GM23338 (cell line): ENCODE measurements around the gene NT5DC4. TPM values are rescaled to one million over a fixed set of nuclear protein-coding genes. Genes with fewer than 3 reads are reported as not detected.

ENCODE experiments used
- ATAC-seq: fragments of 200-7000 bp; cut with Tn5 transposase; 3 replicates; pipeline ENCODE4 v1.9.1; 2020
- DNase-seq: peaks from one replicate; pipeline ENCODE4 v3.0.0-alpha.2; 2015; ENCODE audit warnings: low spot score
- H2AFZ ChIP-seq: fragments of 200-600 bp; sonication (generic); 2 replicates; pipeline ENCODE4 v1.8.0; 2016; ENCODE audit warnings: antibody characterized with exemption, mild to moderate bottlenecking, moderate library complexity
- H3F3A ChIP-seq: fragments of 200-600 bp; sonication (generic); replicated peaks from 2 replicates; pipeline ENCODE4 v1.8.0; 2017; ENCODE audit warnings: antibody characterized with exemption, mixed run types, low read depth
- H3K27ac ChIP-seq: fragments of 200-600 bp; sonication (generic); 2 replicates; pipeline ENCODE4 v1.6.1; 2016; ENCODE audit warnings: low read depth
- H3K27me3 ChIP-seq: fragments of 200-600 bp; sonication (generic); 2 replicates; pipeline ENCODE4 v1.8.0; 2016; ENCODE audit warnings: mild to moderate bottlenecking, mixed run types, moderate library complexity; ENCODE audit not compliant: insufficient read depth
- H3K36me3 ChIP-seq: fragments of 200-600 bp; sonication (generic); 2 replicates; pipeline ENCODE4 v1.8.0; 2016; ENCODE audit warnings: mild to moderate bottlenecking; ENCODE audit not compliant: insufficient read depth
- H3K4me1 ChIP-seq: fragments of 200-600 bp; sonication (generic); 2 replicates; pipeline ENCODE4 v1.8.0; 2016; ENCODE audit warnings: mild to moderate bottlenecking, moderate library complexity; ENCODE audit not compliant: insufficient read depth
- H3K4me2 ChIP-seq: fragments of 200-600 bp; sonication (generic); 2 replicates; pipeline ENCODE4 v1.7.1; 2017; ENCODE audit warnings: mixed run types
- H3K4me3 ChIP-seq: fragments of 200-600 bp; sonication (generic); 2 replicates; pipeline ENCODE4 v1.6.1; 2016; ENCODE audit warnings: mixed run types
- H3K79me2 ChIP-seq: fragments of 200-600 bp; sonication (generic); replicated peaks from 2 replicates; pipeline ENCODE4 v1.8.0; 2017; ENCODE audit warnings: mild to moderate bottlenecking; ENCODE audit not compliant: insufficient read depth
- H3K9me2 ChIP-seq: fragments of 200-600 bp; sonication (generic); 2 replicates; pipeline ENCODE4 v1.8.0; 2017; ENCODE audit not compliant: insufficient read depth
- H4K20me1 ChIP-seq: fragments of 200-600 bp; sonication (generic); replicated peaks from 2 replicates; pipeline ENCODE4 v1.8.0; 2017; ENCODE audit warnings: mild to moderate bottlenecking; ENCODE audit not compliant: insufficient read depth
- H3K27ac Mint-ChIP-seq: 2 replicates; pipeline ENCODE4 v1.8.0; 2020; ENCODE audit warnings: inconsistent platforms, mild to moderate bottlenecking, moderate library complexity, mixed read lengths
- H3K27me3 Mint-ChIP-seq: 3 replicates; pipeline ENCODE4 v1.8.0; 2022; ENCODE audit warnings: low read depth, mild to moderate bottlenecking, moderate library complexity, mixed read lengths, inconsistent platforms; ENCODE audit not compliant: insufficient read depth, poor library complexity
- H3K36me3 Mint-ChIP-seq: 3 replicates; pipeline ENCODE4 v1.8.0; 2021; ENCODE audit warnings: low read depth, mild to moderate bottlenecking, inconsistent platforms, moderate library complexity, mixed read lengths
- H3K4me1 Mint-ChIP-seq: 3 replicates; pipeline ENCODE4 v1.8.0; 2020; ENCODE audit warnings: mild to moderate bottlenecking, inconsistent platforms, mixed read lengths
- H3K4me3 Mint-ChIP-seq: 3 replicates; pipeline ENCODE4 v1.8.0; 2021; ENCODE audit warnings: moderate library complexity, mild to moderate bottlenecking, inconsistent platforms, mixed read lengths
- H3K9me3 Mint-ChIP-seq: 3 replicates; pipeline ENCODE4 v1.8.0; 2020; ENCODE audit warnings: moderate library complexity, mild to moderate bottlenecking, inconsistent platforms, mixed read lengths
- CREB1 ChIP-seq: fragments of 250-450 bp; sonication (Bioruptor Pico); IDR thresholded peaks from 2 replicates; pipeline ENCODE4 v1.5.0; 2020; ENCODE audit warnings: low read depth, mild to moderate bottlenecking, moderate library complexity
- CTCF ChIP-seq, 2 experiments: fragments of 200-600 bp in 1 of 2; sonication (generic) in 1 of 2; conservative IDR thresholded peaks; 2 replicates each; pipeline versions ENCODE4 v1.5.1 to v1.6.1; 2016 to 2017; ENCODE audit warnings: antibody characterized with exemption in 2 of 2, low read depth in 2 of 2, mild to moderate bottlenecking in 2 of 2, moderate library complexity in 1 of 2
- ETS1 ChIP-seq: IDR thresholded peaks from 2 replicates; pipeline ENCODE4 v1.6.1; 2016; ENCODE audit warnings: antibody characterized with exemption
- EZH2 ChIP-seq: fragments of 200-600 bp; sonication (generic); IDR thresholded peaks from one replicate; pipeline ENCODE4 v1.8.0; 2017; ENCODE audit warnings: antibody characterized with exemption, mild to moderate bottlenecking, low read depth; ENCODE audit not compliant: unreplicated experiment
- EZH2phosphoT487 ChIP-seq: fragments of 200-600 bp; sonication (generic); IDR thresholded peaks from one replicate; pipeline ENCODE4 v1.8.1; 2018; ENCODE audit warnings: antibody characterized with exemption; ENCODE audit not compliant: unreplicated experiment
- JUNB ChIP-seq: IDR thresholded peaks from one replicate; pipeline ENCODE4 v1.6.1; 2016; ENCODE audit warnings: antibody characterized with exemption; ENCODE audit not compliant: unreplicated experiment
- NANOG ChIP-seq: IDR thresholded peaks from 2 replicates; pipeline ENCODE4 v1.6.1; 2016; ENCODE audit warnings: antibody characterized with exemption, borderline replicate concordance
- POLR2AphosphoS5 ChIP-seq: IDR thresholded peaks from 2 replicates; pipeline ENCODE4 v1.6.1; 2016; ENCODE audit warnings: antibody characterized with exemption, low read depth
- REST ChIP-seq: IDR thresholded peaks from one replicate; pipeline ENCODE4 v1.6.1; 2018; ENCODE audit warnings: antibody characterized with exemption; ENCODE audit not compliant: unreplicated experiment
- STAT1 ChIP-seq: IDR thresholded peaks from one replicate; pipeline ENCODE4 v1.6.1; 2016; ENCODE audit warnings: antibody characterized with exemption; ENCODE audit not compliant: unreplicated experiment
- ZNF114 ChIP-seq: fragments of 250-450 bp; sonication (Bioruptor Pico); IDR thresholded peaks from 2 replicates; pipeline ENCODE4 v1.5.0; 2020; ENCODE audit warnings: mild to moderate bottlenecking, moderate library complexity
- ZNF331 ChIP-seq: fragments of 250-450 bp; sonication (Bioruptor Pico); IDR thresholded peaks from 2 replicates; pipeline ENCODE4 v1.5.0; 2020; ENCODE audit warnings: low read depth, mild to moderate bottlenecking, moderate library complexity
- ZNF462 ChIP-seq: fragments of 250-450 bp; sonication (Bioruptor Pico); IDR thresholded peaks from 2 replicates; pipeline ENCODE4 v1.5.0; 2020; ENCODE audit warnings: mild to moderate bottlenecking, moderate library complexity
- polyA plus RNA-seq: library from polyadenylated mRNA; unstranded; fragments of >200 nt; fragmentation: Nextera tagmentation; extraction: Ambion mirVana; gene quantifications from 2 replicates; pipeline ENCODE4 v1.2.1, GENCODE V29; 2016
- total RNA-seq: library from RNA; depleted of rRNA; stranded (reverse); fragments of >200 nt; shearing (Covaris generic); gene quantifications from 2 replicates; pipeline ENCODE4 v1.2.3, GENCODE V29; 2014

The NT5DC4 gene
- total and polyA plus RNA-seq, 2 experiments from 2014 or later: not detected

GRCh38 chr2:112698834-112699515, 21.8 kb upstream of the NT5DC4 start:
- no peaks in the 10 kb centered on the region for H3K79me2 ChIP-seq
- H3K4me1 Mint-ChIP-seq: no peaks in the 10 kb centered on the region
- DNase-seq: no peak
- H3K36me3 ChIP-seq: no peaks in the 10 kb centered on the region
- no peak overlapping the region for H3K27ac Mint-ChIP-seq
- H3K9me2 ChIP-seq: no peaks in the 10 kb centered on the region
- H3K9me3 Mint-ChIP-seq: no peaks in the 10 kb centered on the region
- no peaks in the 10 kb centered on the region for H3K27me3 Mint-ChIP-seq
- H2AFZ ChIP-seq: no peak overlapping the region
- H3F3A ChIP-seq: no peaks in the 10 kb centered on the region
- H3K27ac ChIP-seq: no peak overlapping the region
- H3K4me2 ChIP-seq: no peak overlapping the region
- no peaks in the 10 kb centered on the region for H3K27me3 ChIP-seq
- no peak overlapping the region for H3K4me3 ChIP-seq
- H4K20me1 ChIP-seq: no peaks in the 10 kb centered on the region
- H3K4me3 Mint-ChIP-seq: no peak overlapping the region
- ATAC-seq: no peak
- H3K36me3 Mint-ChIP-seq: no peaks in the 10 kb centered on the region
- TF ChIP-seq STAT1 (no peak), EZH2 (no peak), NANOG (no peak), ZNF331 (no peak), REST (no peak), CTCF (conservative IDR thresholded peaks at IDR 0.05; ENCODE audit: low read depth in 2 of 2) (no peak), EZH2phosphoT487 (no peak), ZNF114 (CRISPR knock-in tag) (no peak), CREB1 (no peak), ZNF462 (no peak), POLR2AphosphoS5 (no peak), ETS1 (no peak), JUNB (no peak)
- no peaks in the 10 kb centered on the region for H3K4me1 ChIP-seq
